ENCODE results near the gene ASGR1.

Gene ASGR1

DNA sequence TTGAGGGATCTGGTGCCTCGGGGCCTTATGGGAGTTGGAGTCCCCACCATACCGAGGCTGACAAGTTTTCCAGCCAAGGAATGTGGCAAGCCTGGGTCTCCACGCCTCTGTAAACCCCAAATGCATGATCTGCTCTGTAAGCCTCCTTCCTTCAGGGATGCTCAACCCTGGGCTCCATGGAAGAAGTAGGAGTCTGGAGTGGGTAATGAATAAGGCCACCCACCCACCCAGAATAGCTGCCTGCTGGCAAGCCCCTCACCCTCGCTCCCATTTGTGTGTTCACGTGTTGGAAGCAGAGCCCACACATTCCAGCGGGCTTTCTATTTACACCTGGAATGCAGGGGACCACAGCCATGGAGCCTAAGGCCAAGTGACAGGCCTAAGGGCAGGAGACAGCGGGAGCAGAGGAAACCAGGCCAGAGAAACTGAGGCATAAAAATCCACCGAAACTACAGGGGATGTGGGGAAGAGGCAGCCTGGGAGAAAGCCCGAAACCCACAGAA is 36.0 kb upstream of the ASGR1 start:
- no peak for ATAC-seq
- no peak for TF ChIP-seq ZFP30 (CRISPR knock-in tag; IDR thresholded peaks at IDR 0.05)
- no peak for TF ChIP-seq ISL1 (CRISPR knock-in tag; IDR thresholded peaks at IDR 0.05)
- TF ChIP-seq ZNF70 (CRISPR knock-in tag; IDR thresholded peaks at IDR 0.05), result no peak
- TF ChIP-seq, protein P1, sequence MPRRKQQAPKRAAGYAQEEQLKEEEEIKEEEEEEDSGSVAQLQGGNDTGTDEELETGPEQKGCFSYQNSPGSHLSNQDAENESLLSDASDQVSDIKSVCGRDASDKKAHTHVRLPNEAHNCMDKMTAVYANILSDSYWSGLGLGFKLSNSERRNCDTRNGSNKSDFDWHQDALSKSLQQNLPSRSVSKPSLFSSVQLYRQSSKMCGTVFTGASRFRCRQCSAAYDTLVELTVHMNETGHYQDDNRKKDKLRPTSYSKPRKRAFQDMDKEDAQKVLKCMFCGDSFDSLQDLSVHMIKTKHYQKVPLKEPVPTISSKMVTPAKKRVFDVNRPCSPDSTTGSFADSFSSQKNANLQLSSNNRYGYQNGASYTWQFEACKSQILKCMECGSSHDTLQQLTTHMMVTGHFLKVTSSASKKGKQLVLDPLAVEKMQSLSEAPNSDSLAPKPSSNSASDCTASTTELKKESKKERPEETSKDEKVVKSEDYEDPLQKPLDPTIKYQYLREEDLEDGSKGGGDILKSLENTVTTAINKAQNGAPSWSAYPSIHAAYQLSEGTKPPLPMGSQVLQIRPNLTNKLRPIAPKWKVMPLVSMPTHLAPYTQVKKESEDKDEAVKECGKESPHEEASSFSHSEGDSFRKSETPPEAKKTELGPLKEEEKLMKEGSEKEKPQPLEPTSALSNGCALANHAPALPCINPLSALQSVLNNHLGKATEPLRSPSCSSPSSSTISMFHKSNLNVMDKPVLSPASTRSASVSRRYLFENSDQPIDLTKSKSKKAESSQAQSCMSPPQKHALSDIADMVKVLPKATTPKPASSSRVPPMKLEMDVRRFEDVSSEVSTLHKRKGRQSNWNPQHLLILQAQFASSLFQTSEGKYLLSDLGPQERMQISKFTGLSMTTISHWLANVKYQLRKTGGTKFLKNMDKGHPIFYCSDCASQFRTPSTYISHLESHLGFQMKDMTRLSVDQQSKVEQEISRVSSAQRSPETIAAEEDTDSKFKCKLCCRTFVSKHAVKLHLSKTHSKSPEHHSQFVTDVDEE (CRISPR knock-in tag; IDR thresholded peaks at IDR 0.05), result no peak
- no peak for TF ChIP-seq CSDC2 (CRISPR knock-in tag; IDR thresholded peaks at IDR 0.05)
- no peak for TF ChIP-seq ESRRG (CRISPR knock-in tag; IDR thresholded peaks at IDR 0.05)
- TF ChIP-seq, protein P2, sequence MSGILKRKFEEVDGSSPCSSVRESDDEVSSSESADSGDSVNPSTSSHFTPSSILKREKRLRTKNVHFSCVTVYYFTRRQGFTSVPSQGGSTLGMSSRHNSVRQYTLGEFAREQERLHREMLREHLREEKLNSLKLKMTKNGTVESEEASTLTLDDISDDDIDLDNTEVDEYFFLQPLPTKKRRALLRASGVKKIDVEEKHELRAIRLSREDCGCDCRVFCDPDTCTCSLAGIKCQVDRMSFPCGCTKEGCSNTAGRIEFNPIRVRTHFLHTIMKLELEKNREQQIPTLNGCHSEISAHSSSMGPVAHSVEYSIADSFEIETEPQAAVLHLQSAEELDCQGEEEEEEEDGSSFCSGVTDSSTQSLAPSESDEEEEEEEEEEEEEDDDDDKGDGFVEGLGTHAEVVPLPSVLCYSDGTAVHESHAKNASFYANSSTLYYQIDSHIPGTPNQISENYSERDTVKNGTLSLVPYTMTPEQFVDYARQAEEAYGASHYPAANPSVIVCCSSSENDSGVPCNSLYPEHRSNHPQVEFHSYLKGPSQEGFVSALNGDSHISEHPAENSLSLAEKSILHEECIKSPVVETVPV (CRISPR knock-in tag; IDR thresholded peaks at IDR 0.05), result no peak
- TF ChIP-seq SNAI2 (CRISPR knock-in tag; IDR thresholded peaks at IDR 0.05), result no peak
- TF ChIP-seq, protein P3, sequence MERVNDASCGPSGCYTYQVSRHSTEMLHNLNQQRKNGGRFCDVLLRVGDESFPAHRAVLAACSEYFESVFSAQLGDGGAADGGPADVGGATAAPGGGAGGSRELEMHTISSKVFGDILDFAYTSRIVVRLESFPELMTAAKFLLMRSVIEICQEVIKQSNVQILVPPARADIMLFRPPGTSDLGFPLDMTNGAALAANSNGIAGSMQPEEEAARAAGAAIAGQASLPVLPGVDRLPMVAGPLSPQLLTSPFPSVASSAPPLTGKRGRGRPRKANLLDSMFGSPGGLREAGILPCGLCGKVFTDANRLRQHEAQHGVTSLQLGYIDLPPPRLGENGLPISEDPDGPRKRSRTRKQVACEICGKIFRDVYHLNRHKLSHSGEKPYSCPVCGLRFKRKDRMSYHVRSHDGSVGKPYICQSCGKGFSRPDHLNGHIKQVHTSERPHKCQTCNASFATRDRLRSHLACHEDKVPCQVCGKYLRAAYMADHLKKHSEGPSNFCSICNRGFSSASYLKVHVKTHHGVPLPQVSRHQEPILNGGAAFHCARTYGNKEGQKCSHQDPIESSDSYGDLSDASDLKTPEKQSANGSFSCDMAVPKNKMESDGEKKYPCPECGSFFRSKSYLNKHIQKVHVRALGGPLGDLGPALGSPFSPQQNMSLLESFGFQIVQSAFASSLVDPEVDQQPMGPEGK (CRISPR knock-in tag; IDR thresholded peaks at IDR 0.05; ENCODE audit: borderline replicate concordance), result no peak
- TF ChIP-seq GLIS3 (CRISPR knock-in tag; IDR thresholded peaks at IDR 0.05), result no peak
- no peak for TF ChIP-seq ZFP3 (CRISPR knock-in tag; IDR thresholded peaks at IDR 0.05)
- TF ChIP-seq, protein P4, sequence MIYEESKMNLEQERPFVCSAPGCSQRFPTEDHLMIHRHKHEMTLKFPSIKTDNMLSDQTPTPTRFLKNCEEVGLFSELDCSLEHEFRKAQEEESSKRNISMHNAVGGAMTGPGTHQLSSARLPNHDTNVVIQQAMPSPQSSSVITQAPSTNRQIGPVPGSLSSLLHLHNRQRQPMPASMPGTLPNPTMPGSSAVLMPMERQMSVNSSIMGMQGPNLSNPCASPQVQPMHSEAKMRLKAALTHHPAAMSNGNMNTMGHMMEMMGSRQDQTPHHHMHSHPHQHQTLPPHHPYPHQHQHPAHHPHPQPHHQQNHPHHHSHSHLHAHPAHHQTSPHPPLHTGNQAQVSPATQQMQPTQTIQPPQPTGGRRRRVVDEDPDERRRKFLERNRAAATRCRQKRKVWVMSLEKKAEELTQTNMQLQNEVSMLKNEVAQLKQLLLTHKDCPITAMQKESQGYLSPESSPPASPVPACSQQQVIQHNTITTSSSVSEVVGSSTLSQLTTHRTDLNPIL (CRISPR knock-in tag; IDR thresholded peaks at IDR 0.05; ENCODE audit: low read depth), result no peak
- TF ChIP-seq BACH2 (CRISPR knock-in tag; IDR thresholded peaks at IDR 0.05; ENCODE audit: borderline replicate concordance), result no peak
- TF ChIP-seq ZC3H10 (CRISPR knock-in tag; IDR thresholded peaks at IDR 0.05), result no peak
- TF ChIP-seq ZNF8 (CRISPR knock-in tag; IDR thresholded peaks at IDR 0.05), result no peak
- no peak for TF ChIP-seq ZNF565 (CRISPR knock-in tag; conservative IDR thresholded peaks at IDR 0.05; ENCODE audit: low read depth)
- TF ChIP-seq, protein P5, sequence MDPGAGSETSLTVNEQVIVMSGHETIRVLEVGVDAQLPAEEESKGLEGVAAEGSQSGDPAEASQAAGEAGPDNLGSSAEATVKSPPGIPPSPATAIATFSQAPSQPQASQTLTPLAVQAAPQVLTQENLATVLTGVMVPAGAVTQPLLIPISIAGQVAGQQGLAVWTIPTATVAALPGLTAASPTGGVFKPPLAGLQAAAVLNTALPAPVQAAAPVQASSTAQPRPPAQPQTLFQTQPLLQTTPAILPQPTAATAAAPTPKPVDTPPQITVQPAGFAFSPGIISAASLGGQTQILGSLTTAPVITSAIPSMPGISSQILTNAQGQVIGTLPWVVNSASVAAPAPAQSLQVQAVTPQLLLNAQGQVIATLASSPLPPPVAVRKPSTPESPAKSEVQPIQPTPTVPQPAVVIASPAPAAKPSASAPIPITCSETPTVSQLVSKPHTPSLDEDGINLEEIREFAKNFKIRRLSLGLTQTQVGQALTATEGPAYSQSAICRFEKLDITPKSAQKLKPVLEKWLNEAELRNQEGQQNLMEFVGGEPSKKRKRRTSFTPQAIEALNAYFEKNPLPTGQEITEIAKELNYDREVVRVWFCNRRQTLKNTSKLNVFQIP (CRISPR knock-in tag; IDR thresholded peaks at IDR 0.05; ENCODE audit: borderline replicate concordance, low read depth), result no peak

DNA sequence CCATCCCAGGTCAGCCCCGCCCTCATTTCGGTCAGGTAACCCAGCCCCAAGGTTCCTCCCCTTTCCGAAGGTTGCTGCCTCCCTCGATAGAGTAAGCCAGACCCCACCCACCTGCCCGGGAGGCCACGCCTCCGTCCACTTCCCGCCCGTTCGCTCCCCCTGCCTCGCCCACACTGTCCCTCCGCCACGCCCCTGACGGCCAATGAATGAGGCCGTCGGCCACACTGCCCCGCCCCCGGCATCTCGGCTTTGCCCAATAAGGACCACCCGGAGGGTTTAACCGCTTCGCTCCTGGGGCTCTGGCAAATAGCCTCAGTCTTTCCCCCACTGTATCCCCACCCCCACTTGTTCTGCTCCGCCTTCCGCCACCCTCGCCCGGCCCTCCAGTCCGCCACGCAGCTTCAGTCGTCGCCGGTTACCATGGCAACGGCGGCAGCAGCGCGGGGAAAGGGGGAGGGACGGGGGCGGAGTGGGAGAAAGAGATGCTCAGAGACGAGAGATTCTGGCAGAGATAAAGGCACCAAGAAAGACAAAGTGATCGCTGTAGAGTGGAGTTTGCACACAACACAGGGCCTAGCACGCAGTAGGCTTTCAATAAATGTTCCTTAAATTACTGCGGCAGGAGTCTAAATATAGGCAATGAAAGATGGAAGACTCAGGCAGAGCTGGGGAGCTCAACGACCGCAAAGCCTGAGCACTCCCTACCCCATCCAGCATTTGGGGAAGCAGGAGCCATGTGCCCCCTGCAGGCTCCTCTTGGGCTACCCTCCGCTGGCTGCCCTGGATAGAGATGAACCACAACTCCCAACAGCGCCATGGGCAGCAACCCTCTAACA is 35.3 kb upstream of the ASGR1 start:
- ATAC-seq, result peak; percentile 87
- TF ChIP-seq RARB (CRISPR knock-in tag; IDR thresholded peaks at IDR 0.05) (no peak), TOX (CRISPR knock-in tag; IDR thresholded peaks at IDR 0.05; ENCODE audit: borderline replicate concordance) (no peak), CSDC2 (CRISPR knock-in tag; IDR thresholded peaks at IDR 0.05) (no peak), BACH2 (CRISPR knock-in tag; IDR thresholded peaks at IDR 0.05; ENCODE audit: borderline replicate concordance) (no peak), GLIS3 (CRISPR knock-in tag; IDR thresholded peaks at IDR 0.05) (no peak), ISL1 (CRISPR knock-in tag; IDR thresholded peaks at IDR 0.05) (no peak), ESRRG (CRISPR knock-in tag; IDR thresholded peaks at IDR 0.05) (no peak), PPARA (CRISPR knock-in tag; IDR thresholded peaks at IDR 0.05; ENCODE audit: borderline replicate concordance) (no peak), ZFP30 (CRISPR knock-in tag; IDR thresholded peaks at IDR 0.05) (no peak), ZNF70 (CRISPR knock-in tag; IDR thresholded peaks at IDR 0.05) (no peak), ZFP3 (CRISPR knock-in tag; IDR thresholded peaks at IDR 0.05) (no peak), ZNF8 (CRISPR knock-in tag; IDR thresholded peaks at IDR 0.05) (no peak), SNAI2 (CRISPR knock-in tag; IDR thresholded peaks at IDR 0.05) (no peak), OSR1 (CRISPR knock-in tag; IDR thresholded peaks at IDR 0.05) (no peak), ZC3H10 (CRISPR knock-in tag; IDR thresholded peaks at IDR 0.05) (no peak), ARNTL (CRISPR knock-in tag; IDR thresholded peaks at IDR 0.05; ENCODE audit: borderline replicate concordance, low read depth) (no peak)
- TF ChIP-seq, protein P5 (CRISPR knock-in tag; IDR thresholded peaks at IDR 0.05; ENCODE audit: borderline replicate concordance, low read depth), result no peak
- TF ChIP-seq, protein P3 (CRISPR knock-in tag; IDR thresholded peaks at IDR 0.05; ENCODE audit: borderline replicate concordance), result no peak
